HepG2 (cell line): Measurements from ENCODE around the gene SARNP. TPM values are rescaled to one million over a fixed set of nuclear protein-coding genes. Genes with fewer than 3 reads are reported as not detected.

Experiments used
- GMEB2 ChIP-seq: IDR thresholded peaks from 2 replicates; pipeline ENCODE4 v1.6.1; 2016; ENCODE audit warnings: missing biosample characterization, missing genetic modification reagents, low read depth
- HCFC1 ChIP-seq: fragments of 150-350 bp; IDR thresholded peaks from 2 replicates; pipeline ENCODE4 v1.6.1; 2014; ENCODE audit warnings: low read depth, low read length
- KDM2A ChIP-seq: sonication (generic); formaldehyde crosslinking; IDR thresholded peaks from 2 replicates; pipeline ENCODE4 v1.4.0; 2020; ENCODE audit warnings: low read depth, missing genetic modification reagents, borderline replicate concordance
- KLF13 ChIP-seq: sonication (generic); formaldehyde crosslinking; IDR thresholded peaks from 2 replicates; pipeline ENCODE4 v1.4.0; 2020; ENCODE audit warnings: mild to moderate bottlenecking, missing genetic modification reagents
- KMT2B ChIP-seq: IDR thresholded peaks from 2 replicates; pipeline ENCODE4 v1.6.1; 2016; ENCODE audit warnings: missing genetic modification reagents, missing compliant biosample characterization
- MED1 ChIP-seq: sonication (generic); formaldehyde crosslinking; IDR thresholded peaks from 2 replicates; pipeline ENCODE4 v1.4.0; 2020; ENCODE audit warnings: missing genetic modification reagents
- NPAS2 ChIP-seq: sonication (generic); formaldehyde crosslinking; IDR thresholded peaks from 2 replicates; pipeline ENCODE4 v1.8.0; 2022; ENCODE audit warnings: mild to moderate bottlenecking, missing genetic modification reagents, borderline replicate concordance
- RARA ChIP-seq: IDR thresholded peaks from 2 replicates; pipeline ENCODE4 v1.6.1; 2016; ENCODE audit warnings: missing genetic modification reagents, missing compliant biosample characterization
- REL ChIP-seq: sonication (generic); formaldehyde crosslinking; conservative IDR thresholded peaks from 2 replicates; pipeline ENCODE4 v1.8.0; 2022; ENCODE audit warnings: mild to moderate bottlenecking, missing genetic modification reagents, moderate library complexity
- ZBTB38 ChIP-seq: sonication (generic); formaldehyde crosslinking; IDR thresholded peaks from 2 replicates; pipeline ENCODE4 v1.5.1; 2020; ENCODE audit warnings: mild to moderate bottlenecking, missing genetic modification reagents
- ZFX ChIP-seq: sonication (generic); formaldehyde crosslinking; IDR thresholded peaks from 2 replicates; pipeline ENCODE4 v1.4.0; 2020; ENCODE audit warnings: mild to moderate bottlenecking, low read depth, missing genetic modification reagents, moderate library complexity
- ZFY ChIP-seq: sonication (generic); formaldehyde crosslinking; IDR thresholded peaks from 2 replicates; pipeline ENCODE4 v1.4.0; 2020; ENCODE audit warnings: missing genetic modification reagents
- ZKSCAN1 ChIP-seq: fragments of 150-350 bp; IDR thresholded peaks from 2 replicates; pipeline ENCODE4 v1.6.1; 2014; ENCODE audit warnings: low read length
- ZNF280D ChIP-seq: sonication (generic); formaldehyde crosslinking; IDR thresholded peaks from 2 replicates; pipeline ENCODE4 v1.5.1; 2020; ENCODE audit warnings: mild to moderate bottlenecking, missing genetic modification reagents
- ZNF343 ChIP-seq: sonication (generic); formaldehyde crosslinking; IDR thresholded peaks from 2 replicates; pipeline ENCODE4 v1.4.0; 2020; ENCODE audit warnings: mild to moderate bottlenecking, missing genetic modification reagents
- ZNF354B ChIP-seq: sonication (generic); formaldehyde crosslinking; IDR thresholded peaks from 2 replicates; pipeline ENCODE4 v1.8.0; 2022; ENCODE audit warnings: mild to moderate bottlenecking, missing genetic modification reagents
- ZNF614 ChIP-seq: IDR thresholded peaks from 2 replicates; pipeline ENCODE4 v1.6.1; 2018; ENCODE audit warnings: missing biosample characterization, missing genetic modification reagents, inconsistent platforms, borderline replicate concordance
- ZNF646 ChIP-seq: sonication (generic); formaldehyde crosslinking; IDR thresholded peaks from 2 replicates; pipeline ENCODE4 v1.9.0; 2021; ENCODE audit warnings: mild to moderate bottlenecking, missing genetic modification reagents
- ZZZ3 ChIP-seq: sonication (generic); formaldehyde crosslinking; IDR thresholded peaks from 2 replicates; pipeline ENCODE4 v1.4.0; 2020; ENCODE audit warnings: missing genetic modification reagents, mild to moderate bottlenecking, borderline replicate concordance
- polyA plus RNA-seq, 8 experiments: library from polyadenylated mRNA; depleted of rRNA in 3 of 8; stranded (reverse) in 7 of 8; unstranded in 1 of 8; fragments of >200 nt; fragmentation: Illumina TruSeq in 4 of 8; extraction: Trizol in 4 of 8; gene quantifications; 2 replicates each; pipeline versions ENCODE4 v1.2.1 to v1.2.3, GENCODE V29; 2011 to 2016; ENCODE audit warnings: low read depth in 4 of 8, missing spikeins in 1 of 8, mixed read lengths in 1 of 8; ENCODE audit not compliant: insufficient read depth in 1 of 8
- total RNA-seq, 5 experiments: library from RNA; depleted of rRNA; stranded (reverse); fragments of >200 nt; fragmentation: Illumina TruSeq; extraction: Trizol; gene quantifications; 2 replicates each; pipeline ENCODE4 v1.2.3, GENCODE V29; 2016; ENCODE audit warnings: low read depth in 1 of 5

Gene SARNP
- total and polyA plus RNA-seq, 2 of the 13 experiments (the other 11 are each of a cell fraction or from before 2014, with no cell fraction given), result 59.0 to 95.4 TPM

GRCh38 chr12:55736780-55737580 lies 80.5 kb downstream of the SARNP start (continued):
- TF ChIP-seq ZNF646 (CRISPR knock-in tag) (no peak), ZNF614 (CRISPR knock-in tag) (peak; percentile 64; the same call in 1 of the 2 replicates), RARA (no peak), NPAS2 (CRISPR knock-in tag) (no peak), ZNF280D (CRISPR knock-in tag) (no peak), ZKSCAN1 (no peak), ZNF343 (CRISPR knock-in tag) (no peak), KMT2B (CRISPR knock-in tag) (0 out of 2 replicates have a peak, but pooled peaks have one; percentile 36), ZZZ3 (CRISPR knock-in tag) (no peak), REL (no peak), ZFX (CRISPR knock-in tag) (peak; percentile 60; the same call in 1 of the 2 replicates), KDM2A (peak; percentile 51; the same call in 1 of the 2 replicates), GMEB2 (CRISPR knock-in tag) (no peak), HCFC1 (no peak), ZBTB38 (CRISPR knock-in tag) (no peak), ZFY (CRISPR knock-in tag) (no peak; the same call in 1 of the 2 replicates), KLF13 (CRISPR knock-in tag) (no peak), ZNF354B (CRISPR knock-in tag) (no peak), MED1 (peak; percentile 40; the same call in 1 of the 2 replicates)
